ENCODE results near the gene PRKCH. TPM values are rescaled to one million over a fixed set of nuclear protein-coding genes. Genes with fewer than 3 reads are reported as not detected.

The PRKCH gene
- total and polyA plus RNA-seq, 2 donors (not counting 3 experiments of a cell fraction or from before 2014, with no cell fraction given), result 97.7 to 103 TPM

DNA sequence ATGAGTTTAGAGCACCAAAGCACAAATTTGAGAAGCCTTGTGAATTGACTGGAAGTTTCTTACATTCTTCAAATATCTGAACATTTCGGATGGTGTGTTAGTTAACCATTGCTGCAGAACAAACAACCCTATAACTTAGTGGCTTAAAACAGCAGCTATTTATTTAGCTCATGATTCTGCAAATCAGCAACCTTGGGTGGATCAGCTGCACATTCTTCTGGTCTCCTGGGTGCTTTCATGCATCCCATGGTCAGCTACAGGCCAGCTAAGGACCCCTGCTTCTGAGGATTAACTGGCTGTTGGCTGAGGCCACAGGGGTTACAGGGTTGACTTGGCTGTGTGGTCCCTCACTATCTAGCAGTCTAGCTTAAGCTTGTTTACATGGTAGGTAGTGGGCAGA is 260.0 kb downstream of the PRKCH start:
- Histone ChIP-seq H3K4me1 (ENCODE audit: control insufficient read depth, extremely low read depth, insufficient read depth, low read length) (peaks cover 12% of the 10 kb centered on the region), H3K4me3 (replicated peaks in 1 of 3; ENCODE audit: insufficient read depth in 1 of 3, low read depth in 1 of 3, low read length in 3 of 3) (no peak overlapping the region), H3K9me3 (replicated peaks; ENCODE audit: control insufficient read depth, insufficient read depth, low read length) (no peaks in the 10 kb centered on the region), H3K9ac (replicated peaks; ENCODE audit: extremely low read depth, insufficient read depth, low read length) (no peak overlapping the region), H3K27me3 (ENCODE audit: control insufficient read depth in 2 of 2, insufficient read depth in 2 of 2, low read length in 2 of 2) (no peaks in the 10 kb centered on the region), H4K20me1 (replicated peaks; ENCODE audit: control insufficient read depth, extremely low read depth, insufficient read depth, low read length) (no peaks in the 10 kb centered on the region), H3K27ac (ENCODE audit: insufficient read depth, low read depth, low read length) (no peak overlapping the region), H3K9me1 (replicated peaks; ENCODE audit: control insufficient read depth, extremely low read depth, insufficient read depth, low read length) (no peaks in the 10 kb centered on the region), H3K36me3 (ENCODE audit: control insufficient read depth in 2 of 2, extremely low read depth in 1 of 2, insufficient read depth in 2 of 2, low read length in 2 of 2) (no peaks in the 10 kb centered on the region), H3K4me2 (ENCODE audit: insufficient read depth, low read length) (no peak overlapping the region), H2AFZ (ENCODE audit: low read depth, low read length) (no peak overlapping the region), H3K79me2 (ENCODE audit: control insufficient read depth, insufficient read depth, low read length) (no peaks in the 10 kb centered on the region)
- POLR2A ChIA-PET, result no interaction called here
- intact Hi-C loops (cut with micrococcal nuclease) (no loop called here), dilution Hi-C loops (cut with MboI; ENCODE audit: extremely low pct_ligation_motif_present, low sequenced_read_pairs) (no loop called here)
- no TSS peak for BruUV-seq (replicated peaks)
- no peak for FAIRE-seq
- CTCF ChIA-PET, result no interaction called here
- no peak for DNase-seq (ENCODE audit: low read depth, low spot score)
- TF ChIP-seq EZH2 (IDR thresholded peaks at IDR 0.05; ENCODE audit: borderline replicate concordance, low read depth, low read length, severe bottlenecking), result no peak

DNA sequence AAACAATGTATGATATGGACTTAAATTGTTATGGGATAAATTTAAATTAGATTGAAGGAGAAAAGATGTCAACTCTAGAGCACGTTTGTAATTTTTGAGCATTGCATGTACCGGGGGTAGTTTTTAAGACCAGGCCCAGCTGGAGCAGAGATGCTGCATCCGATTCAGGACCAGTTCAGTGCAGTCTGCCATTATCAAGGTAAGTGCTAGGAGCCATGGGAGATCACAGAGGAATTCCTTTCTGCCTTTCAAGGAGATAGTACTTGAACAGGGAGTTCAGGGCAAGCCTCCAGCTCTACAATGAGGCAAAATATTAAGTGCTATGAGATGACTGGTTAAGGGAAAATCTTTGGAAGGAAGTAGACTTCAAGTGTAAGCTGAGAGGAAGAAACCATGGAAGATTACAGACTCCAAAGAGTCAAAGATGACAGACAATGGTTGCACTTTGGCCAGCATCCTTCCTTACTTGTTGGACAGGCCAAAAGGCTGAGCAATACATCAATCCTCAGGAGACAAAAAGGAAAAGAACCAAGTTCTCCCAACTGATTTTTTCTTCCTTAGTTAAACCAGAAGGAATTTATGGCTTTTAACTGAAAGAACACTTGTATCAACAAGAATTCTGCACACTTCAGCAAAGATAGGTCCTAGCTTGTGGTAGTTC is 260.7 kb downstream of the PRKCH start:
- H3K36me3 ChIP-seq (ENCODE audit: control insufficient read depth in 2 of 2, extremely low read depth in 1 of 2, insufficient read depth in 2 of 2, low read length in 2 of 2), result no peaks in the 10 kb centered on the region
- peaks cover 17% of the 10 kb centered on the region for H3K4me1 ChIP-seq (ENCODE audit: control insufficient read depth, extremely low read depth, insufficient read depth, low read length)
- no peak overlapping the region for H3K4me3 ChIP-seq (replicated peaks in 1 of 3; ENCODE audit: insufficient read depth in 1 of 3, low read depth in 1 of 3, low read length in 3 of 3)
- CTCF ChIA-PET, result interaction anchor here (1.1 kb wide), 1 partner anchor 14 kb away, joined by 4 read pairs; no protein-coding TSS in a partner anchor
- no peaks in the 10 kb centered on the region for H3K9me1 ChIP-seq (replicated peaks; ENCODE audit: control insufficient read depth, extremely low read depth, insufficient read depth, low read length)
- DNase-seq (ENCODE audit: low read depth, low spot score), result no peak
- TF ChIP-seq, protein P1, sequence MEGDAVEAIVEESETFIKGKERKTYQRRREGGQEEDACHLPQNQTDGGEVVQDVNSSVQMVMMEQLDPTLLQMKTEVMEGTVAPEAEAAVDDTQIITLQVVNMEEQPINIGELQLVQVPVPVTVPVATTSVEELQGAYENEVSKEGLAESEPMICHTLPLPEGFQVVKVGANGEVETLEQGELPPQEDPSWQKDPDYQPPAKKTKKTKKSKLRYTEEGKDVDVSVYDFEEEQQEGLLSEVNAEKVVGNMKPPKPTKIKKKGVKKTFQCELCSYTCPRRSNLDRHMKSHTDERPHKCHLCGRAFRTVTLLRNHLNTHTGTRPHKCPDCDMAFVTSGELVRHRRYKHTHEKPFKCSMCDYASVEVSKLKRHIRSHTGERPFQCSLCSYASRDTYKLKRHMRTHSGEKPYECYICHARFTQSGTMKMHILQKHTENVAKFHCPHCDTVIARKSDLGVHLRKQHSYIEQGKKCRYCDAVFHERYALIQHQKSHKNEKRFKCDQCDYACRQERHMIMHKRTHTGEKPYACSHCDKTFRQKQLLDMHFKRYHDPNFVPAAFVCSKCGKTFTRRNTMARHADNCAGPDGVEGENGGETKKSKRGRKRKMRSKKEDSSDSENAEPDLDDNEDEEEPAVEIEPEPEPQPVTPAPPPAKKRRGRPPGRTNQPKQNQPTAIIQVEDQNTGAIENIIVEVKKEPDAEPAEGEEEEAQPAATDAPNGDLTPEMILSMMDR (IDR thresholded peaks at IDR 0.05; ENCODE audit: extremely low read depth in 1 of 2, insufficient read depth in 1 of 2, low read depth in 1 of 2, low read length in 2 of 2), result no peak
- H3K9me3 ChIP-seq (replicated peaks; ENCODE audit: control insufficient read depth, insufficient read depth, low read length), result no peaks in the 10 kb centered on the region
- BruUV-seq (replicated peaks), result no TSS peak
- POLR2A ChIA-PET, result no interaction called here
- no peak overlapping the region for H2AFZ ChIP-seq (ENCODE audit: low read depth, low read length)
- no peaks in the 10 kb centered on the region for H3K27me3 ChIP-seq (ENCODE audit: control insufficient read depth in 2 of 2, insufficient read depth in 2 of 2, low read length in 2 of 2)
- dilution Hi-C loops (cut with MboI; ENCODE audit: extremely low pct_ligation_motif_present, low sequenced_read_pairs), result no loop called here
- H3K4me2 ChIP-seq (ENCODE audit: insufficient read depth, low read length), result no peak overlapping the region
- no peaks in the 10 kb centered on the region for H3K79me2 ChIP-seq (ENCODE audit: control insufficient read depth, insufficient read depth, low read length)
- FAIRE-seq, result no peak
- no peaks in the 10 kb centered on the region for H4K20me1 ChIP-seq (replicated peaks; ENCODE audit: control insufficient read depth, extremely low read depth, insufficient read depth, low read length)
- intact Hi-C loops (cut with micrococcal nuclease), result no loop called here
- no peak overlapping the region for H3K9ac ChIP-seq (replicated peaks; ENCODE audit: extremely low read depth, insufficient read depth, low read length)
- no peak overlapping the region for H3K27ac ChIP-seq (ENCODE audit: insufficient read depth, low read depth, low read length)
